GM12878 (cell line): ENCODE data around the gene LTN1. TPM values are rescaled to one million over a fixed set of nuclear protein-coding genes. Genes with fewer than 3 reads are reported as not detected.

ENCODE experiments used
- ATAC-seq: fragments of 200-7000 bp; cut with Tn5 transposase; 3 replicates; pipeline ENCODE4 v1.9.1; 2020; ENCODE audit warnings: mild to moderate bottlenecking, moderate library complexity
- BruUV-seq: library from RNA; stranded (reverse); fragments of 400-500 nt; replicated peaks from 2 replicates; lab custom pipeline; 2021; lab: Mats Ljungman, UMichigan
- CTCF ChIA-PET: fragments of 300-600 bp; sonication (Branson Sonifier 250); formaldehyde crosslinking; extraction: SDS; loops from one replicate; lab custom pipeline; 2021; ENCODE audit warnings: inconsistent platforms; lab: Yijun Ruan, JAX
- POLR2A ChIA-PET: fragments of 350-600 bp; formaldehyde crosslinking; extraction: SDS; loops from one replicate; lab custom pipeline; 2021; ENCODE audit warnings: inconsistent platforms; lab: Charles Lee
- RAD21 ChIA-PET: fragments of 300-600 bp; sonication (Branson Sonifier 250); formaldehyde crosslinking; loops from one replicate; lab custom pipeline; 2023; ENCODE audit warnings: antibody characterized with exemption; ENCODE audit not compliant: unreplicated experiment; lab: Charles Lee
- SMC1A ChIA-PET: fragments of 300-600 bp; sonication (Branson Sonifier 250); formaldehyde crosslinking; loops from one replicate; lab custom pipeline; 2023; ENCODE audit not compliant: unreplicated experiment, uncharacterized antibody; lab: Charles Lee
- DNase-seq: peaks from one replicate; pipeline ENCODE4 v3.0.0-alpha.2; 2011; ENCODE audit warnings: low read depth, low spot score
- FAIRE-seq: peaks from 3 replicates; lab custom pipeline; 2011; peaks lifted over from hg19 to GRCh38; lab: Jason Lieb, UNC
- H2AFZ ChIP-seq: 2 replicates; pipeline ENCODE4 v1.6.0; 2011; ENCODE audit warnings: low read depth, low read length, control low read depth; ENCODE audit not compliant: control insufficient read depth
- H3K27ac ChIP-seq: 2 replicates; pipeline ENCODE4 v1.5.1; 2011; ENCODE audit warnings: control low read depth; ENCODE audit not compliant: control insufficient read depth, insufficient read depth
- H3K27me3 ChIP-seq, 2 experiments: replicated peaks in 1 of 2; 2 replicates each; pipeline versions ENCODE4 v1.6.0 to v1.6.1; 2011; ENCODE audit warnings: low read length in 1 of 2; ENCODE audit not compliant: control insufficient read depth in 2 of 2, insufficient read depth in 2 of 2
- H3K36me3 ChIP-seq, 2 experiments: 2 replicates each; pipeline ENCODE4 v1.5.1; 2011; ENCODE audit warnings: low read length in 1 of 2; ENCODE audit not compliant: control insufficient read depth in 2 of 2, insufficient read depth in 2 of 2
- H3K4me1 ChIP-seq: 2 replicates; pipeline ENCODE4 v1.6.1; 2011; ENCODE audit warnings: mild to moderate bottlenecking, low read length, moderate library complexity, mixed read lengths; ENCODE audit not compliant: control insufficient read depth, insufficient read depth
- H3K4me2 ChIP-seq: 2 replicates; pipeline ENCODE4 v1.6.0; 2011; ENCODE audit warnings: control low read depth; ENCODE audit not compliant: control insufficient read depth, insufficient read depth
- H3K4me3 ChIP-seq: fragments of 200-600 bp; sonication (generic); 2 replicates; pipeline ENCODE4 v1.5.1; 2016
- H3K79me2 ChIP-seq: 2 replicates; pipeline ENCODE4 v1.6.0; 2011; ENCODE audit warnings: low read length; ENCODE audit not compliant: control insufficient read depth, insufficient read depth
- H3K9ac ChIP-seq: 2 replicates; pipeline ENCODE4 v1.8.0; 2011; ENCODE audit warnings: low read length, control low read depth, mixed read lengths; ENCODE audit not compliant: control insufficient read depth, insufficient read depth
- H3K9me3 ChIP-seq: replicated peaks from 3 replicates; pipeline ENCODE4 v1.5.1; 2011; ENCODE audit warnings: mild to moderate bottlenecking, low read length; ENCODE audit not compliant: control insufficient read depth, insufficient read depth
- H4K20me1 ChIP-seq: 2 replicates; pipeline ENCODE4 v1.6.0; 2011; ENCODE audit not compliant: control insufficient read depth, insufficient read depth
- CBFB ChIP-seq: IDR thresholded peaks from 2 replicates; pipeline ENCODE4 v1.6.1; 2016; ENCODE audit warnings: antibody characterized with exemption, low read depth
- CEBPB ChIP-seq, 2 experiments: fragments of 150-350 bp in 1 of 2; IDR thresholded peaks; 2 replicates each; pipeline ENCODE4 v1.6.1; 2012 to 2014; ENCODE audit warnings: low read depth in 2 of 2, low read length in 2 of 2, borderline replicate concordance in 1 of 2, inconsistent platforms in 1 of 2
- CREB1 ChIP-seq: IDR thresholded peaks from 2 replicates; pipeline ENCODE4 v1.6.1; 2012; ENCODE audit warnings: low read depth, mild to moderate bottlenecking, inconsistent platforms
- EZH2 ChIP-seq: IDR thresholded peaks from 2 replicates; pipeline ENCODE4 v1.6.1; 2012; ENCODE audit warnings: low read depth, mild to moderate bottlenecking, control low read depth, inconsistent platforms, low read length, borderline replicate concordance; ENCODE audit not compliant: control insufficient read depth
- GABPA ChIP-seq: IDR thresholded peaks from 2 replicates; pipeline ENCODE4 v1.6.1; 2014; ENCODE audit warnings: antibody characterized with exemption, low read depth, mild to moderate bottlenecking, inconsistent platforms
- LARP7 ChIP-seq: fragments of 450-650 bp; IDR thresholded peaks from 2 replicates; pipeline ENCODE4 v1.6.1; 2017; ENCODE audit warnings: mild to moderate bottlenecking
- NBN ChIP-seq: fragments of 450-650 bp; IDR thresholded peaks from 2 replicates; pipeline ENCODE4 v1.6.1; 2016
- NFIC ChIP-seq: IDR thresholded peaks from 2 replicates; pipeline ENCODE4 v1.6.1; 2012; ENCODE audit warnings: low read depth, mild to moderate bottlenecking, inconsistent platforms, low read length, moderate library complexity
- NFYB ChIP-seq: IDR thresholded peaks from 2 replicates; pipeline ENCODE4 v1.6.1; 2011; ENCODE audit warnings: low read depth, mild to moderate bottlenecking, low read length, improper control_type of control experiment, moderate library complexity; ENCODE audit not compliant: insufficient read depth
- NR2C1 ChIP-seq: fragments of 450-650 bp; IDR thresholded peaks from 2 replicates; pipeline ENCODE4 v1.6.1; 2017; ENCODE audit warnings: antibody characterized with exemption, mild to moderate bottlenecking, moderate library complexity
- NR2C2 ChIP-seq: IDR thresholded peaks from 2 replicates; pipeline ENCODE4 v1.6.1; 2011; ENCODE audit warnings: borderline replicate concordance, low read depth; ENCODE audit not compliant: control insufficient read depth, insufficient read length
- PML ChIP-seq: IDR thresholded peaks from 2 replicates; pipeline ENCODE4 v1.6.1; 2012; ENCODE audit warnings: low read length, inconsistent platforms
- POLR2AphosphoS5 ChIP-seq: IDR thresholded peaks from 2 replicates; pipeline ENCODE4 v1.6.1; 2011; ENCODE audit warnings: mild to moderate bottlenecking, low read length, inconsistent platforms
- RCOR1 ChIP-seq: conservative IDR thresholded peaks from 2 replicates; pipeline ENCODE4 v1.6.1; 2012; ENCODE audit warnings: low read depth, low read length, improper control_type of control experiment
- RUNX3 ChIP-seq: IDR thresholded peaks from 2 replicates; pipeline ENCODE4 v1.6.1; 2012; ENCODE audit warnings: low read length, inconsistent platforms
- SP1 ChIP-seq: IDR thresholded peaks from one replicate; pipeline ENCODE4 v1.6.1; 2011; ENCODE audit warnings: low read depth, low read length
- TCF12 ChIP-seq: IDR thresholded peaks from 2 replicates; pipeline ENCODE4 v1.6.1; 2011; ENCODE audit warnings: low read depth, mild to moderate bottlenecking, low read length
- YY1 ChIP-seq: IDR thresholded peaks from 2 replicates; pipeline ENCODE4 v1.6.1; 2011; ENCODE audit warnings: low read depth, mild to moderate bottlenecking, low read length
- ZNF217 ChIP-seq: fragments of 450-650 bp; IDR thresholded peaks from 2 replicates; pipeline ENCODE4 v1.6.1; 2017; ENCODE audit warnings: antibody characterized with exemption, mild to moderate bottlenecking
- ZNF24 ChIP-seq: fragments of 450-650 bp; IDR thresholded peaks from 2 replicates; pipeline ENCODE4 v1.6.1; 2017; ENCODE audit warnings: antibody characterized with exemption, mild to moderate bottlenecking
- ZSCAN29 ChIP-seq: fragments of 450-650 bp; IDR thresholded peaks from 2 replicates; pipeline ENCODE4 v1.6.1; 2017; ENCODE audit warnings: mild to moderate bottlenecking, moderate library complexity
- whole genome bisulfite sequencing: methylation state at CpG from one replicate; pipeline ENCODE4 v1.1.6; 2016; ENCODE audit warnings: low lambda C conversion rate; ENCODE audit not compliant: insufficient replicate concordance, insufficient coverage; ENCODE audit errors: missing lambda C conversion rate; 5-methylcytosine and 5-hydroxymethylcytosine counted together
- in situ Hi-C: fragments of 300-500 bp; cut with MboI; formaldehyde crosslinking; loops from 9 replicates; pipeline ENCODE4 v1.14.3; 2018; ENCODE audit warnings: mixed read lengths
- intact Hi-C: fragments of 100-400 bp; cut with micrococcal nuclease; formaldehyde crosslinking; loops from one replicate; pipeline ENCODE4 v1.14.2; 2022; ENCODE audit not compliant: unreplicated experiment
- polyA plus RNA-seq, 11 experiments: library from polyadenylated mRNA; depleted of rRNA in 4 of 11; unstranded in 6 of 11; stranded (reverse) in 5 of 11; fragments of >200 nt; fragmentation: Nextera tagmentation in 4 of 11; fragmentation: Illumina TruSeq in 1 of 11; extraction: Ambion mirVana in 4 of 11; extraction: Trizol in 1 of 11; gene quantifications; 1 replicate in 1 of 11; 2 replicates in 10 of 11; pipeline versions ENCODE4 v1.2.1 to v1.2.3, GENCODE V29; 2011 to 2016; ENCODE audit warnings: inconsistent platforms in 2 of 11, missing spikeins in 2 of 11, low read depth in 1 of 11
- total RNA-seq, 4 experiments: library from RNA; depleted of rRNA in 3 of 4; stranded (reverse); fragments of >200 nt in 3 of 4; fragmentation: Illumina TruSeq in 1 of 4; extraction: Trizol in 1 of 4; gene quantifications; 2 replicates each; pipeline versions ENCODE4 v1.2.1 to v1.2.3, GENCODE V29; 2013 to 2021
- TF ChIP-seq, protein P1 (sequence below): fragments of 450-650 bp; IDR thresholded peaks from 2 replicates; pipeline ENCODE4 v1.6.1; 2017; ENCODE audit warnings: low read depth, mild to moderate bottlenecking, moderate library complexity
- TF ChIP-seq, protein P2 (sequence below): fragments of 450-650 bp; IDR thresholded peaks from 2 replicates; pipeline ENCODE4 v1.6.1; 2014; ENCODE audit warnings: mild to moderate bottlenecking

The LTN1 gene
- total and polyA plus RNA-seq, 10 of the 15 experiments (the other 5 are each of a cell fraction or from before 2014, with no cell fraction given) = 3.5 to 17.3 (median 12.3) TPM

- TF ChIP-seq CREB1 = peak; percentile 75; the same call in 1 of the 2 replicates
- peak; percentile 78 for TF ChIP-seq NBN
- peak; percentile 57; the same call in 1 of the 2 replicates for TF ChIP-seq CBFB
- no peak for TF ChIP-seq RCOR1
- no peak for TF ChIP-seq TCF12
- TF ChIP-seq POLR2AphosphoS5 = peak; percentile 86
- no peak for TF ChIP-seq ZSCAN29
These were observed 107.5 kb downstream of the LTN1 start (continued) for GRCh38 chr21:28884976-28885852.

GRCh38 chr21:28884481-28884880, 108.2 kb downstream of the LTN1 start:
- no peak for DNase-seq
- Histone ChIP-seq H3K9ac (peak overlapping the region; percentile 70), H3K27me3 (no peaks in the 10 kb centered on the region), H3K79me2 (no peaks in the 10 kb centered on the region), H3K4me1 (no peaks in the 10 kb centered on the region), H3K4me2 (peak overlapping the region; percentile 90), H4K20me1 (no peaks in the 10 kb centered on the region), H3K4me3 (peak overlapping the region; percentile 79), H3K9me3 (no peaks in the 10 kb centered on the region), H3K27ac (peak overlapping the region; percentile 88), H3K36me3 (no peaks in the 10 kb centered on the region), H2AFZ (peak overlapping the region; percentile 68)
- POLR2A ChIA-PET = interaction anchor here (1.4 kb wide), 2 partner anchors 26 to 135 kb away, joined by 4 to 7 read pairs; partner anchors contain the start of gene RWDD2B
- no TSS peak for BruUV-seq
- RAD21 ChIA-PET = interaction anchor here (0.7 to 1.3 kb wide), 3 partner anchors 29 to 416 kb away, joined by 3 to 4 read pairs (median 3); no protein-coding TSS in a partner anchor
- ATAC-seq = peak; percentile 68
- 4% methylated on average over 3 of the region's 3 CpGs for WGBS
- SMC1A ChIA-PET = interaction anchor here (1.6 to 1.8 kb wide), 3 partner anchors 27 to 142 kb away, joined by 4 to 6 read pairs (median 5); no protein-coding TSS in a partner anchor
- intact Hi-C loops = no loop called here
- FAIRE-seq = no peak
- CTCF ChIA-PET = interaction anchor here (0.8 to 1.7 kb wide), 6 partner anchors 12 to 183 kb away, joined by 3 to 5 read pairs (median 3); no protein-coding TSS in a partner anchor
- in situ Hi-C loops = no loop called here
- TF ChIP-seq, protein P1, sequence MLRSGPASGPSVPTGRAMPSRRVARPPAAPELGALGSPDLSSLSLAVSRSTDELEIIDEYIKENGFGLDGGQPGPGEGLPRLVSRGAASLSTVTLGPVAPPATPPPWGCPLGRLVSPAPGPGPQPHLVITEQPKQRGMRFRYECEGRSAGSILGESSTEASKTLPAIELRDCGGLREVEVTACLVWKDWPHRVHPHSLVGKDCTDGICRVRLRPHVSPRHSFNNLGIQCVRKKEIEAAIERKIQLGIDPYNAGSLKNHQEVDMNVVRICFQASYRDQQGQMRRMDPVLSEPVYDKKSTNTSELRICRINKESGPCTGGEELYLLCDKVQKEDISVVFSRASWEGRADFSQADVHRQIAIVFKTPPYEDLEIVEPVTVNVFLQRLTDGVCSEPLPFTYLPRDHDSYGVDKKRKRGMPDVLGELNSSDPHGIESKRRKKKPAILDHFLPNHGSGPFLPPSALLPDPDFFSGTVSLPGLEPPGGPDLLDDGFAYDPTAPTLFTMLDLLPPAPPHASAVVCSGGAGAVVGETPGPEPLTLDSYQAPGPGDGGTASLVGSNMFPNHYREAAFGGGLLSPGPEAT = peak; percentile 22; the same call in 1 of the 2 replicates
- TF ChIP-seq CEBPB (IDR thresholded peaks at IDR 0.05; ENCODE audit: borderline replicate concordance in 1 of 2, low read depth in 2 of 2, low read length in 2 of 2) = no peak
- TF ChIP-seq NFYB = no peak
- TF ChIP-seq YY1 = no peak
- no peak for TF ChIP-seq RUNX3
- no peak for TF ChIP-seq SP1
- TF ChIP-seq EZH2 = no peak
- no peak for TF ChIP-seq NBN
- no peak for TF ChIP-seq GABPA
- TF ChIP-seq ZNF24 = no peak
- no peak for TF ChIP-seq LARP7
- TF ChIP-seq ZNF217 = no peak
- TF ChIP-seq NR2C2 = no peak
- no peak for TF ChIP-seq NR2C1
- TF ChIP-seq, protein P2, sequence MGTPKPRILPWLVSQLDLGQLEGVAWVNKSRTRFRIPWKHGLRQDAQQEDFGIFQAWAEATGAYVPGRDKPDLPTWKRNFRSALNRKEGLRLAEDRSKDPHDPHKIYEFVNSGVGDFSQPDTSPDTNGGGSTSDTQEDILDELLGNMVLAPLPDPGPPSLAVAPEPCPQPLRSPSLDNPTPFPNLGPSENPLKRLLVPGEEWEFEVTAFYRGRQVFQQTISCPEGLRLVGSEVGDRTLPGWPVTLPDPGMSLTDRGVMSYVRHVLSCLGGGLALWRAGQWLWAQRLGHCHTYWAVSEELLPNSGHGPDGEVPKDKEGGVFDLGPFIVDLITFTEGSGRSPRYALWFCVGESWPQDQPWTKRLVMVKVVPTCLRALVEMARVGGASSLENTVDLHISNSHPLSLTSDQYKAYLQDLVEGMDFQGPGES = no peak
- 0 out of 2 replicates have a peak, but pooled peaks have one; percentile 25 for TF ChIP-seq NFIC
- 0 out of 2 replicates have a peak, but pooled peaks have one; percentile 26 for TF ChIP-seq PML
